Stimulated activated CD4-positive, alpha-beta T cell treated with anti-CD3 and anti-CD28 coated beads, Interleukin-4, amount 100 ng/mL, for 24 hours (primary cell): ENCODE results near the gene CAMK2N2.

Source experiments
- DNase-seq: peaks from one replicate; pipeline ENCODE4 v3.0.0-alpha.2; 2020

Gene CAMK2N2

GRCh38 chr3:184211297-184211696, 50.1 kb downstream of the CAMK2N2 start:
- no peak for DNase-seq
